ENCODE measurements around the gene JUNB. TPM values are rescaled to one million over a fixed set of nuclear protein-coding genes. Genes with fewer than 3 reads are reported as not detected.

JUNB gene
- total and polyA plus RNA-seq, 2 of the 13 experiments (the other 11 are each of a cell fraction or from before 2014, with no cell fraction given): 7.7 to 8.2 TPM

DNA sequence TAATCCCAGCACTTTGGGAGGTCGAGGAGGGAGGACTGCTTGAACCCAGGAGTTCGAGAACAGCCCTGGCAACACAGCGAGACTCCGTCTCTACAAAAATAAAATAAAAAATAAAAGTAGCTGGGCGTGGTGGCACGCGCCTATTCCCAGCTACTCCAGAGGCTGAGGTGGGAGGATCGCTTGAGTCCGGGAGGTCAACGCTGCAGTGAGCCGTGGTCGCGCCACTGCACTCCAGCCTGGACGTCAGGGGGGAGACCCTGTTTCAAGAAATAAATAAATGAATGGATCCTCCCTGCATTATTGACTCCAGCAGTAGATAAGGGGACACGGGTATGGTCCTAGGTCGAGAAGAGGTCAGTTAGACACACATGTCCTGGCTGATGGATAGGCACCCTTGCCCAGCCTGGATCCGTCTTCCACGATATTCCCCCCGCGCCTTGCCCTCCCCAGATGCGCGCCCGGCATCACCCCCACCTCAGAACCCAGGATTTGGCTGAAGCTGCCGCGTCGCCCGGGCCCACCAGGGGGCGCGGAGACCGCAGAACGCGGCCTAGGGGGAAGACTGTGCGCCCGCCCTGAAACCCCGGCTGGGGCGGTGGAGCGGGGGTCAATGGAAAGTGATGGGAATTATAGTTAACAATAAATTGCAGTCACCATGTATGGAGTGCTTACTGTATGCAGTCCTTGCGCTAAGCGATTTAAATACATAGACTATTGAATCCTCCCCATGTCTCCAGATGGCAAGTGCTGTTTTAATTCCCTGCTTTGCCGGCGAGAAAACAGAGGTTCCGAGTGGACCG lies 13.9 kb upstream of the JUNB start (continued):
- TF ChIP-seq ZNF775 (CRISPR knock-in tag; IDR thresholded peaks at IDR 0.05; ENCODE audit: borderline replicate concordance) (no peak), ZNF790 (CRISPR knock-in tag; IDR thresholded peaks at IDR 0.05; ENCODE audit: borderline replicate concordance) (no peak), ZNF205 (CRISPR knock-in tag; IDR thresholded peaks at IDR 0.05) (no peak), TEAD2 (CRISPR knock-in tag; IDR thresholded peaks at IDR 0.05) (no peak)
- TF ChIP-seq, protein P1, sequence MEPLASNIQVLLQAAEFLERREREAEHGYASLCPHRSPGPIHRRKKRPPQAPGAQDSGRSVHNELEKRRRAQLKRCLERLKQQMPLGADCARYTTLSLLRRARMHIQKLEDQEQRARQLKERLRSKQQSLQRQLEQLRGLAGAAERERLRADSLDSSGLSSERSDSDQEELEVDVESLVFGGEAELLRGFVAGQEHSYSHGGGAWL (CRISPR knock-in tag; IDR thresholded peaks at IDR 0.05): no peak

DNA sequence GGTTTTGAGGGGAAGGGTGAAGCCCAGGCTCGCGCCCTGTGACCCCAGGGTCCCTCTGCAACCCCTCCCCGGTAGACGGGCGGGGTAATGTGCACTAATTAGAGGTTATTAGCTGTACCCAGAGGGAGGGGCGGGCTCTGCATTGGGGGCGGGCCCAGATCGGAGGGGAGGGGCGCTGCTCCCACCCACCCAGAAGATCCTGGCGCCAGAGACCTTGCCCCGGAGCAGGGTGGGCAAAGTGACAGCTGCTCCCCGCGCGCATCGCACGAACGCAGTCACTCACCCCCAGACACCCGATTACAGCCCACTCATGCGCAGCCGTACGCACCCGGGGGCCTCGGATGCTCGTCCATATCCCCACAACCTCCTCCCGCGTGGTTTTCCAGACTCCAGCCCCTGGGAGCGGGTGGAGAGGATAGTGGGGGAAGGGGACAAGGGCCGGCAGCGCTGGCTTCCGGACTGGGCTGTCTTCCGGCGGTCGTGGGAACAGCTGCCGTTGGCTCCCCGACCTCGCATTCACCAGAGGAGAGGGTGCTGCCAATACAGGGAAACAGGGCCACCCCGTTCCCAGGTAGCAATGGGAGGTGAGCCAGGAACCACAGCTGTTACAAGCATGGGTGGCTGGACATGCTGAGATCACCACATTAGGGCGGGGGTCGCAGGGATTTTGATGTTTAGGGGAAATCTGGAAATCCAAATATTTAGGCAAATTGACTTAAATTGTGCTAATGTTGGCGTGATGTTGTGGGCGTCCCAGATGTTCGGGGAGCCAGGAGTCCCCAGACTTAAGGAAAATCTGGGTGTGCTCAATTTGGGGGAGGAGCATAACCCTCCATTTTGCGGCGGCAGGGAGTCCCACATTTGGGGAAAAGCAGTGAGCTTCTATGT lies 13.0 kb upstream of the JUNB start:
- no TSS peak for BruUV-seq (replicated peaks)
- Histone ChIP-seq H3K4me2 (ENCODE audit: low read depth, low read length) (peak overlapping the region; percentile 91), H3K79me2 (ENCODE audit: insufficient read depth, low read length) (no peaks in the 10 kb centered on the region), H2AFZ (ENCODE audit: low read length) (peak overlapping the region; percentile 55), H3K4me3 (replicated peaks in 1 of 3; ENCODE audit: insufficient read depth in 1 of 3, low read depth in 2 of 3, low read length in 3 of 3) (peak overlapping the region; percentile 76 to 80 (median 79)), H3K36me3 (replicated peaks in 1 of 2; ENCODE audit: control insufficient read depth in 1 of 2, insufficient read depth in 2 of 2, low read length in 2 of 2) (no peaks in the 10 kb centered on the region), H3K27ac (ENCODE audit: extremely low read length, insufficient read depth, low read length) (no peak overlapping the region), H3K9ac (ENCODE audit: insufficient read depth, low read depth, low read length) (peak overlapping the region; percentile 53), H3K27me3 (ENCODE audit: control insufficient read depth in 1 of 2, insufficient read depth in 2 of 2, low read length in 2 of 2) (no peaks in the 10 kb centered on the region; a peak in 1 of 5 replicates), H3K9me3 (ENCODE audit: low read length) (no peaks in the 10 kb centered on the region), H3K4me1 (ENCODE audit: insufficient read depth, low read length) (peaks cover 50% of the 10 kb centered on the region), H4K20me1 (ENCODE audit: insufficient read depth, low read length) (no peaks in the 10 kb centered on the region)
- FAIRE-seq (no peak), DNase-seq (ENCODE audit: low spot score) (no peak), ATAC-seq (peak; percentile 65)
- in situ Hi-C loops (cut with HindIII; ENCODE audit: extremely low pct_ligation_motif_present, low pct_unique_long_range_greater_than_20kb): no loop called here
- WGBS (ENCODE audit: low lambda C conversion rate): 3% methylated on average over 26 of the region's 44 CpGs
- CTCF ChIA-PET (ENCODE audit: low intra/inter-chr PET ratio, low total read pairs): interaction anchor here (0.8 to 3.9 kb wide), 6 partner anchors 11 to 69 kb away, joined by 3 to 54 read pairs (median 4); no protein-coding TSS in a partner anchor
- intact Hi-C loops (cut with micrococcal nuclease; ENCODE audit: unreplicated experiment): loop anchor here (1.0 kb wide), 1 partner anchor 18 kb away; no protein-coding TSS in a partner anchor
- POLR2A ChIA-PET: interaction anchor here (0.5 to 6.4 kb wide), 11 partner anchors 9 to 254 kb away, joined by 3 to 124 read pairs (median 5); partner anchors contain the start of genes JUNB, PRDX2 and THSD8
- no peak for TF ChIP-seq CHD4 (IDR thresholded peaks at IDR 0.05; ENCODE audit: borderline replicate concordance, low read length)
- TF ChIP-seq, protein P2, sequence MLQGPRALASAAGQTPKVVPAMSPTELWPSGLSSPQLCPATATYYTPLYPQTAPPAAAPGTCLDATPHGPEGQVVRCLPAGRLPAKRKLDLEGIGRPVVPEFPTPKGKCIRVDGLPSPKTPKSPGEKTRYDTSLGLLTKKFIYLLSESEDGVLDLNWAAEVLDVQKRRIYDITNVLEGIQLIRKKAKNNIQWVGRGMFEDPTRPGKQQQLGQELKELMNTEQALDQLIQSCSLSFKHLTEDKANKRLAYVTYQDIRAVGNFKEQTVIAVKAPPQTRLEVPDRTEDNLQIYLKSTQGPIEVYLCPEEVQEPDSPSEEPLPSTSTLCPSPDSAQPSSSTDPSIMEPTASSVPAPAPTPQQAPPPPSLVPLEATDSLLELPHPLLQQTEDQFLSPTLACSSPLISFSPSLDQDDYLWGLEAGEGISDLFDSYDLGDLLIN (CRISPR knock-in tag; IDR thresholded peaks at IDR 0.05; ENCODE audit: borderline replicate concordance): no peak
- no peak for TF ChIP-seq CREM (IDR thresholded peaks at IDR 0.05)
- no peak for TF ChIP-seq CREM (CRISPR knock-in tag; IDR thresholded peaks at IDR 0.05)
- TF ChIP-seq, protein P3, sequence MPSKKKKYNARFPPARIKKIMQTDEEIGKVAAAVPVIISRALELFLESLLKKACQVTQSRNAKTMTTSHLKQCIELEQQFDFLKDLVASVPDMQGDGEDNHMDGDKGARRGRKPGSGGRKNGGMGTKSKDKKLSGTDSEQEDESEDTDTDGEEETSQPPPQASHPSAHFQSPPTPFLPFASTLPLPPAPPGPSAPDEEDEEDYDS (CRISPR knock-in tag; IDR thresholded peaks at IDR 0.05): no peak
- no peak for TF ChIP-seq HDAC2 (CRISPR knock-in tag; IDR thresholded peaks at IDR 0.05)
- TF ChIP-seq ZNF441 (CRISPR knock-in tag; IDR thresholded peaks at IDR 0.05; ENCODE audit: borderline replicate concordance): 0 out of 2 replicates have a peak, but pooled peaks have one; percentile 53
- no peak for TF ChIP-seq RFX3 (CRISPR knock-in tag; IDR thresholded peaks at IDR 0.05)
- TF ChIP-seq ZNF331 (CRISPR knock-in tag; IDR thresholded peaks at IDR 0.05): no peak
- TF ChIP-seq ZNF629 (CRISPR knock-in tag; conservative IDR thresholded peaks at IDR 0.05): no peak
- TF ChIP-seq, protein P4, sequence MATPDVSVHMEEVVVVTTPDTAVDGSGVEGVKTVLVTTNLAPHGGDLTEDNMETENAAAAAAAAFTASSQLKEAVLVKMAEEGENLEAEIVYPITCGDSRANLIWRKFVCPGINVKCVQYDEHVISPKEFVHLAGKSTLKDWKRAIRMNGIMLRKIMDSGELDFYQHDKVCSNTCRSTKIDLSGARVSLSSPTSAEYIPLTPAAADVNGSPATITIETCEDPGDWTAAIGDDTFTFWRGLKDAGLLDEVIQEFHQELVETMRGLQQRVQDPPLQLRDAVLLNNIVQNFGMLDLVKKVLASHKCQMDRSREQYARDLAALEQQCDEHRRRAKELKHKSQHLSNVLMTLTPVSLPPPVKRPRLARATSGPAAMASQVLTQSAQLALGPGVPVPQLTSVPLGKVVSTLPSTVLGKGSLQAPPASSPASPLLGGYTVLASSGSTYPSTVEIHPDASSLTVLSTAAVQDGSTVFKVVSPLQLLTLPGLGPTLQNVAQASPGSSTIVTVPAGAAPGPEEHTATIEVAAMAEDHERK (CRISPR knock-in tag; IDR thresholded peaks at IDR 0.05; ENCODE audit: low read depth): no peak
- no peak for TF ChIP-seq ZNF484 (CRISPR knock-in tag; IDR thresholded peaks at IDR 0.05; ENCODE audit: borderline replicate concordance, low read depth)
- no peak for TF ChIP-seq ZNF709 (CRISPR knock-in tag; IDR thresholded peaks at IDR 0.05)

Data from HepG2 (cell line).